ENCODE data around the gene SLC38A6. TPM values are rescaled to one million over a fixed set of nuclear protein-coding genes. Genes with fewer than 3 reads are reported as not detected.

The SLC38A6 gene
- total and polyA plus RNA-seq, 2 of the 8 experiments (the other 6 are each of a cell fraction or from before 2014, with no cell fraction given): 8.1 to 9.8 TPM

DNA sequence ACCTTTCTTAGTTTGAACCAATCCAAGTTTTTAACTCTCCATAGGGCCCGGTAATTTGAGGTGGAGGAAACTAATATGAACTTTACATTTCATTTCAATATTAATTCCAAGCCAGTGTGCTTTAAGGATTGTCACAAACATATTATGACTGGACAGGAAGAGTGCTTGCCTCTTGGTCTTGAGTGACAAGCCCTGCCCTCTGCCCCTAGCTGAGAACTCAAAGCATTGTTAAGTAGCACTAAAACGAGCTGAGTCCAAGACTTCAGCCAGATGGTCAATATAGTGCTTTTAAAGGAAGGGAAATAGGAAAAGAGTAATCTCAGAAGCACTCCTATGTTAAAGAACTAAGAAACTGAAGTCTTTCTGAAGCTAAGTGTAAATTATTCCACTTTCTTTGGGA is 17.3 kb upstream of the SLC38A6 start (continued):
- TF ChIP-seq, protein P1, sequence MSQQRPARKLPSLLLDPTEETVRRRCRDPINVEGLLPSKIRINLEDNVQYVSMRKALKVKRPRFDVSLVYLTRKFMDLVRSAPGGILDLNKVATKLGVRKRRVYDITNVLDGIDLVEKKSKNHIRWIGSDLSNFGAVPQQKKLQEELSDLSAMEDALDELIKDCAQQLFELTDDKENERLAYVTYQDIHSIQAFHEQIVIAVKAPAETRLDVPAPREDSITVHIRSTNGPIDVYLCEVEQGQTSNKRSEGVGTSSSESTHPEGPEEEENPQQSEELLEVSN (IDR thresholded peaks at IDR 0.05): no peak
- TF ChIP-seq KDM4A (IDR thresholded peaks at IDR 0.05; ENCODE audit: low read depth, low read length, severe bottlenecking): no peak
- no peak for TF ChIP-seq ZNF274 (IDR thresholded peaks at IDR 0.05; ENCODE audit: borderline replicate concordance, extremely low read depth, low read length)
- TF ChIP-seq SIN3A (conservative IDR thresholded peaks at IDR 0.05 in 1 of 2, IDR thresholded peaks at IDR 0.05 in 1 of 2; ENCODE audit: low read depth in 1 of 2, low read length in 2 of 2): no peak
- TF ChIP-seq, protein P2, sequence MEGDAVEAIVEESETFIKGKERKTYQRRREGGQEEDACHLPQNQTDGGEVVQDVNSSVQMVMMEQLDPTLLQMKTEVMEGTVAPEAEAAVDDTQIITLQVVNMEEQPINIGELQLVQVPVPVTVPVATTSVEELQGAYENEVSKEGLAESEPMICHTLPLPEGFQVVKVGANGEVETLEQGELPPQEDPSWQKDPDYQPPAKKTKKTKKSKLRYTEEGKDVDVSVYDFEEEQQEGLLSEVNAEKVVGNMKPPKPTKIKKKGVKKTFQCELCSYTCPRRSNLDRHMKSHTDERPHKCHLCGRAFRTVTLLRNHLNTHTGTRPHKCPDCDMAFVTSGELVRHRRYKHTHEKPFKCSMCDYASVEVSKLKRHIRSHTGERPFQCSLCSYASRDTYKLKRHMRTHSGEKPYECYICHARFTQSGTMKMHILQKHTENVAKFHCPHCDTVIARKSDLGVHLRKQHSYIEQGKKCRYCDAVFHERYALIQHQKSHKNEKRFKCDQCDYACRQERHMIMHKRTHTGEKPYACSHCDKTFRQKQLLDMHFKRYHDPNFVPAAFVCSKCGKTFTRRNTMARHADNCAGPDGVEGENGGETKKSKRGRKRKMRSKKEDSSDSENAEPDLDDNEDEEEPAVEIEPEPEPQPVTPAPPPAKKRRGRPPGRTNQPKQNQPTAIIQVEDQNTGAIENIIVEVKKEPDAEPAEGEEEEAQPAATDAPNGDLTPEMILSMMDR (IDR thresholded peaks at IDR 0.05; ENCODE audit: control extremely low read depth in 1 of 3, insufficient read depth in 1 of 3, low read depth in 1 of 3, low read length in 3 of 3): no peak
- TF ChIP-seq CBX5 (IDR thresholded peaks at IDR 0.05; ENCODE audit: low read depth, low read length): no peak
